UCSD-AML1 (cell line): ENCODE measurements around the gene ZIC1.
A peak's percentile ranks its signal among the peaks of the same experiment; 100 is the strongest.

Source experiments
- DNase-seq: peaks from one replicate; lab custom pipeline; 2025; ENCODE audit not compliant: unreplicated experiment; lab: John Stamatoyannopoulos, UW

Gene ZIC1

GRCh38 chr3:147409143-147410115, at the start of gene ZIC1:
ZIC1 (plus strand) TSS chr3:147409365; CDS start chr3:147410113, 748 bp downstream.
- no peak for DNase-seq

- DNase-seq: no peak
Measured at GRCh38 chr3:147360051-147360439, 49.1 kb upstream of the ZIC1 start.

DNA sequence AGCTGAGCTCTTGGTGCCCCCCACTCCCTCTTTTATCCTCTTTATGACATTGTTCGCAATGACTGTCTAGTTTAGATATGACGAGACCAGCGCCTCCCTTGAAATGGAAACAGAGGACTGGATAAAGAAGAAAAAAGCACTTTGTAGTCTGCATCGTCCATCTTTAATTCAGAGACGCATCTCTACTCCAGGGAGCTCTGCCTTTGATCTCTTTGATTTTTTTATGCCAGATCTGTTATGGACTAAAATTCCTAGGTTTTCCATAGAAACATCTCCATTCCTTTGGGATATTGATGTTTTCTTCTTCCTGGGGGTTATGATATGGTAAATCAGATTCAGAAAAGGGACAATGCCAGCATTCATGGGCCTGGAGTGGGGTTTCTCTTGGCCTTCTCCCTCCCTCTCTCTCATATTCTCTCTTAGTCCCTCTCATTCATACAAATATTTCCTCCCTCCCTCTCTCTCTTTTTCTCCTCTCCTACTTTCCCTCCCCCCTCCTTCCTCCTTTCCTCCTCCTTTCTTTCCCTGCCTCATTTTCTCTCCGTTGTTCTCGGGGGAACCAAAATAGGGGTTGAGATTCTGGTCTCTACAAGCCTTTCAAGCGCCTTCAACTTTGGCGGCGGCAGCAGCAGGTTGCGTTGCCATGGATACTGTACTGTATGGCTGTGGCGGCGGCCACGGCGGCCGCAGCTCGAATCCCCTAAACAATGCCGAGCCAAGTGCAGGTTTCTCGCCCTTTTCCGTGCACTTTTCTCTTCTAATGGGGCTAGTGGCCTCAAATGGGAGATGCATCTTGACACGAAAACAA, 48.3 kb upstream of the ZIC1 start:
- no peak for DNase-seq

DNA sequence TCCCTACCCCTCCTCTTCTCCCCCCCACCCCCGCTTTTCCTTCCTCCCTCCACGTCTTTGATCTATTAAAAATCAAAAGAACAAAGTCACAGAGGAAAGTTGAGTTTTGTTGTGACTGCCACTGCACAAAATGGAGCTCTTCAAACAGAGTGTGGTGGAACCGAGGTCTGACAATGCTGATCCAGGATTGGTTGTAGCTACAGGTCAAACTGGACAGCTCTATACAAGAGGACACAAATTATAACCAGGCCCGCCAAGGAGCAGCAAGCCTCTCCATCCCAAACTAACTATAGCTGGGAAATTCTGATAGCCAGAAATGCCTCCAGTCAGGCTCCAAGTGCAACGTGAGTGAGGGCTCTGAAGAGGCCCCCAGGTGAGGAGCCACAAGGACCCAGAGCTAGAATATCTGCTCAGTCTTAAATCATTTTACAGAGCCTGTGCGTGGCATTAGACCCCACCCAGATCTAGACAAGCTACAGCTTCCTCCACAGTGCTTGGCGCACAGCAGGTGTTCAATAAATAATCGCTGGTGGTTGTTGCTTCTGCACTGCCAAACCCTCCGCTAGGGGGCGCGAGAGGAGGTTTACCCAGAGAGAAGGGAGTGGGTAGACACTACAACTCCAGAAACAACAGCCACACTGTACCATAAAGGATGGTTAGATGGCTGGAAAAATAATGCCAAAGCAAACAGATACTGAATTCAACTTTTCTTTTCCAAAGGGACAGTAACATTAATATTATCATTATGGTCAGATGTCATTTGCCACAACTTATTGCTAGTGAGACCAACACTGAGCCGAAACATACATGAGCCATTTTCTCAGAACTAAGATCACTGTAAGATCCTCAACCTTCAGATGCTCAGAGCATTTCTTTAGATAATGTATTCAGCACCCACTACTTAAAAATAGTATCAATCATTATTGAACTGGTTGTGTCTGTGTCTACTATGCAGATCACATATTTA, 47.4 kb upstream of the ZIC1 start:
- peak; percentile 56 for DNase-seq

DNA sequence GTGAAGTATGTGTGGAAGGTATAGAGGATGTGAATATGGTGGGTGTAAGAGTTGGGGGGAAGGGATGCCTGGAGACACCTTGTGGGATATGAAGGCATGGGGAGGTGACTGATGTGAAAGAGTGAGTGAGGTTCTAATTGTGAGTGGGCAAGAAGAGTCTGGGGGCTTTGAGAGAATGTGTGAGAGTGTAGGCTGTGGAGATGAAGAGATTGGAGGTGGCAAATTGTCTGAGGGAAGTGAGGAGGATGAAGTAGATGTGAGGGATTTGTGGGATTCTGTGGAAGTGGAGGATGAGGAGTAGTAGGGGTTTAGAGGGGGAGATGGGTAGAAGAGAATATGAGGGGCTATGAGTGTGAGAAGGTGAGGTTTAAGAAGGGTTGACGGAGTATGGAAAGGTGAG, 44.4 kb upstream of the ZIC1 start:
- DNase-seq: no peak

GRCh38 chr3:147365196-147366115, 43.7 kb upstream of the ZIC1 start:
- DNase-seq: no peak

DNA sequence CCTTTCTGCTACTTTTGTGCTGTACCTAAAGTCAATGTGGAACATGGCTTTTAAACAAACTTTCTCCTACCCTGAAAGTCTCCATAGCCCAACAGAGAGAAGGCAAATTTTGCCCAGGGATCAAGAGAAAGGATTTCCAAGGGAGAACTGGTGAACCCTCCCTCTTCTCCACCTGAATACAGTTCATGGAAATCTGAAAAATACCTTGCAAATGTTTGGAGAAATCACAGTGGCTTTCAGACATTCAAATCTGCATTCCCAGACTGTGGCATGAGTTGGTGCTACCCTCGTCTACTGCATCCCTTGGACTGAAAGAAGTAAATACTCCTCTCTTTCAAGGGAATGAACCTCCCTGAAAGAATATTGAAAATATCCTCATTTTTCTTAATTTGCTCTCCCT, 41.5 kb upstream of the ZIC1 start:
- no peak for DNase-seq

- DNase-seq: no peak
Measured at GRCh38 chr3:147368151-147368550, 41.0 kb upstream of the ZIC1 start.

DNA sequence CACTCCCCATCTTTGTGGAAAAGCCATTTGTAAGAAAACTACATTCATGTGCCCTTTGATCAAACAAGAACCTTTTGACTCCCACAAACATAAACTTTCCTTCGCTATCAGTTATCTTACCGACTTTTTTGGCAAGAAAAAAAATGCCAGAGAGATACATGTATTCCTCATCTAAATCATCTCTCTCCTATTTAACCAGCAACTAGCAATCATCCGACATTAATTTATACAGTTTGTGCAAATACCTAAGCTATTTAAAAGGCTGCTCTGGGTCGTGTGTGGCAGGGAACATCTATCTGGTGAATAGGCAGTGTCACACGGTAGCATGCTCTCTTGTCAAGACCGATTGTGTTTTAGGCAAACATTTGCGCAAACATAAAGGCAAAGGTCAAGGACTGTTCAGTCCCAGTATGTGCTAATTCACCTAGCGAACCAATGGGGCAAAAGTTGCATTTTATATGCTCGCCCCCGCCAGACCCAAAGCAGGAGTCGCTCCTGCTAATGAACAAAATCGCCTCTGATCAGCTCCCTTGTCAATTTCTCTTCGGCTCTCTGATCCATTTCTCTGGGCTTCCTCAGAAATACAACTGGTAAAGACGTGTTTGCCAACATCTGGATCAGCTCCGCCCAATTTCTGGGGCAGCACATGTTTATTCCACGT, 40.5 kb upstream of the ZIC1 start:
- DNase-seq: no peak

GRCh38 chr3:147369231-147369630, 39.9 kb upstream of the ZIC1 start:
- no peak for DNase-seq

- no peak for DNase-seq
Measured at GRCh38 chr3:147369661-147370123, 39.5 kb upstream of the ZIC1 start.

DNA sequence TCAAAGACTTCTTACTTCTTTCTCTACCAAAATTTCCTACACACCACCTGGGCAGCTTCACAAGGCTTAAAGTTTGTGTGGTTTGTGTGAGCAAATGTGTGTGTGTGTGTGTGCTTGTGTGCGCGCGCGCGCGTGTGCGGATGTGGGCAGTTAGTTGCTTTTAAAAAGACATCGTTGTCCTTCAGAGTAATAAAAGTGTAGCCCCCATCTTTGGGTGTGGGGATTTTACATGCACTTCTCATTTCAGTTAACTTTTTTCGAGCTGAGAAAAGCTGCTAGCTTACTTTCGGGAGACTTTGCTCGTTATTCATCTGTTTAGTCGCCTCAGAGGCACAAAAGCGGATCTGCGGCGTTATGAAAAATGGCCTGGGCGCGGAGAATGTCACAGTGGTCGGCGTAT, 38.8 kb upstream of the ZIC1 start:
- no peak for DNase-seq

GRCh38 chr3:147371140-147371539, 38.0 kb upstream of the ZIC1 start:
- no peak for DNase-seq

DNA sequence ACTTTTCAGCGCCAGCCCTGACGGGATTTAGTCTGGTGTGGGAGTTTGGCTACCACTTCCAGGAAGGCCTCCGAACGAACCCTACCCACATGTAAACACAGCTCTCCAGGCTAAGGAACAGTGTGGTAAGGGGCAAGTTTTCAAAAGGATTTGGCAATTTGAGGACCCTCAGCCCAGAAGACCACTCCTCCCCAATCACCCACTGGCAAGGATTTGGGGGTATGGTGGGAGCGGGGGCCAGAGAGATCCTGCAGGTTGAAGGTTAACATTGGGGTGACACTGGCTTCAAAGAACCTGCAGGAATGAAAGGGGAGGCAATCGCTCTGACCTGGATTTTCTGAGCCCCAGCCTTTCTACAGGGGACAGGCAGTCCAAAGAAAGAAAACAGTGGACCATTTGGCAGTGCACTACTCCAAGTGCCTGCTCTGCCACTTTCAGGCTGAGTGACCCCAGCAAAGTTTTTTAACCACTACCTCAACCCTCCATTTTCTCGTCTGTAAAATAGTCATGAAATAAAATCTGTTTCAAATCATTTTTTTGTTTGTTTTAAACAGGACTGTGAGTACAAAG, 37.3 kb upstream of the ZIC1 start:
- DNase-seq: no peak

GRCh38 chr3:147372525-147373027, 36.6 kb upstream of the ZIC1 start:
- DNase-seq: no peak

DNA sequence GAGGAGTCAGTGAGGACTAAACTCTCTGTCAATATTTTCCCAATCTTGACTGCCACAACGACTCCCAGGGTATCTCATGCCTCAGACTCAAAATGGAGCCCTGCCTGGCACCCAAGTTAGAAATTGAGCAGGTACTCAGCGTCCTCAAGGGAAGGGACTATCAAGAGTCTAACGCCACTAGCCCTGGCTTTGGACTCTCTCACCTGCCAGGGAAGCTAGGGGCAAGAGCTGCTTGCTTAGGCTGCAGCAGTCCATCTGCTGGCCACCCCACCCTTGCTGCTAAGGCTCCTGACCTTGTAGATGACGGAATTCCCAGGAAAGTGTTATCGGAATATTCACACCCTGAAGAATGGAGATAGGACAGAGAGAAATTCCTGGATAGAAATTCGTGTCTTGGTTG, 35.9 kb upstream of the ZIC1 start:
- no peak for DNase-seq

DNA sequence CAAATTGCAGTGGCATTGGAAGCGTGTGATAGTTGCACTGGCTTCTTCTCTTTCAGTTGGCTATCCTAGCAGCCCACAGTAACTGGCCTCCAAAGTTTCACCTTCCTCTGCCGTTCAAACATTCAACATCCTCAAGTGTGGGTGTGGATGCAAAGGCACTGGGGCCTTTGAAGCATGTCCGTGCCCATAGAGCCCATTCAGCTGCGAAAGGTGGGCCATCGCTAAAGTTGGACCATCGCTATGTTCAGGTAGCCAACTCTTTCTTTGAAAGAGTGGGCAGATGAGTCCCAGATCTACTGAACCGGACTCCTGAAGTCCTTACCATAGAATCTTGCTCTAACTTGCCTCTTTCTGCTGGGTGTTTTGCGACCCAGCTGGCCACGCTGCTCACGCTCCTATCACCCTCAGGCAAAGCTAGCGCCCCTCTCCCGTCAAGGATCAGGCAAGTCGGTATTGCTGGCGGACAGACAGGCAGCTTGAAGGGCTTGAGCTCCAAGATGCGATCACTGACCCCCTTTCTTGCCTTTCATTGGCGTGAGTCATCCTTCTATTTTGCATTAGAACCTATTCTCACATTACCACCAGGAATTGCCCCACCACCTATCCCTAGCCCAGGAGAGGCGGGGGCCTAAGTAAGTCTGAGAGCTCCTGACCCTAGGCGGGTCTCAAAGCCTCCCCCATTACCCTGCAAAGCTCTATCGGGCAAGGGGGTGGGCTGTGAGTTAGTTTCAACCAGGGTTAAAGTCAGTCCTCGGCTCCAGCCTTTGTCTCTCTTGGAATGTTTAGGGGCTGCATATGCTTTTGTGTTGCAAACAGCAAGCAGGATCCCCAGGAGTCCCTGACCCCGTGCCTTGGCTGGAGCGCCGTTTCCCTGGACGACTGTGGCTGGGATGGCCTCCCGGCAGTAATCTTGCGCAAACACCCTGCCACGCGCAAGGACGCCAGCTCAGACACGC, 31.5 kb upstream of the ZIC1 start:
- no peak for DNase-seq
